GM19463 (cell line): ENCODE data around the gene CNNM2.

Experiments used
- ATAC-seq: cut with Tn5 transposase; IDR thresholded peaks from one replicate; pipeline ENCODE4 v1.9.1; 2021; ENCODE audit warnings: mild to moderate bottlenecking, moderate library complexity; ENCODE audit not compliant: unreplicated experiment

Gene CNNM2

DNA sequence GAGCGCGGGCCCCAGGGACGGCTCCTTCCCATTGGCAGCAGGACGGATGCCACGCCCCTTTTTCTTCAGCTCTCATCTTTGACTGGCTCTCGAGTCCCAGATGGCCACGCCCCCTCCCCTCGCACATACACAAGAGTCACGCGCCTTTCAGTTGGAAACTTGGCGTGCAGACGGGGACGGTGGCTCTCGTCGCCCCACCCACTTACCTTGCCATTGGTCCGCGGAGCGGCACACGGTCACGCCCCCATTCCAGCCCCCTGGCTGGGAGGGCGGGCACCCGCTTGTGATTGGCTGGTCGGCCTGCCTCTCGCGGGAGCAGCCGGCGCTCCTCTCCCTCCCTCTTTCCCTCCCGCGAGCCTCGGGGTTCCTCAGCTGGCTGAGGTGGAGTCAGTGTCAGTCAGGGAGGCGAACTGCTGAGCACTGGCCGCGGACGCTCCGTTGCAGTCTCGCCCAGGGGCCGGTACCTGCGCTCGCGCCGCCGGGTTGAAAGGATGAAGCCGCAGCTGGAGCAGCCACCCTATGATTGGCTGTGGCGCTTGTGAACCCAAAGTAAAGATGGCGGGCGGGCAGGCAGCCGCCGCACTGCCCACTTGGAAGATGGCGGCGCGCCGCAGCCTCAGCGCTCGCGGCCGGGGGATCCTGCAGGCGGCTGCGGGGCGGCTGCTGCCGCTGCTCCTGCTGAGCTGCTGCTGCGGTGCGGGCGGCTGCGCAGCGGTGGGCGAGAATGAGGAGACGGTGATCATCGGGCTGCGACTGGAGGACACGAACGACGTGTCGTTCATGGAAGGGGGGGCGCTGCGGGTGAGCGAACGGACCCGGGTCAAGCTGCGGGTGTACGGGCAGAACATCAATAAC is at the start of gene CNNM2:
Gene CNNM2 (plus strand): TSS at position 333 of the 855 bp plus-strand sequence. CDS start 187 bp downstream, at position 520.
- ATAC-seq = peak; percentile 89

GRCh38 chr10:102868911-102869257 is 49.2 kb upstream of the CNNM2 start:
- no peak for ATAC-seq

GRCh38 chr10:102869258-102870198 is 48.6 kb upstream of the CNNM2 start, which contains the start of gene AS3MT:
TSS of gene AS3MT (plus strand) at chr10:102869470. CDS start at chr10:102869593, 123 bp downstream.
- ATAC-seq = no peak

GRCh38 chr10:102870221-102870620 is 47.9 kb upstream of the CNNM2 start:
- no peak for ATAC-seq

GRCh38 chr10:102872163-102872562 is 45.9 kb upstream of the CNNM2 start:
- no peak for ATAC-seq

- no peak for ATAC-seq
These were observed 41.3 kb upstream of the CNNM2 start for GRCh38 chr10:102876747-102877153.

GRCh38 chr10:102878629-102879028 is 39.5 kb upstream of the CNNM2 start:
- no peak for ATAC-seq

GRCh38 chr10:102880256-102880655 is 37.8 kb upstream of the CNNM2 start:
- ATAC-seq = no peak

GRCh38 chr10:102888048-102888447 is 30.0 kb upstream of the CNNM2 start:
- no peak for ATAC-seq

DNA sequence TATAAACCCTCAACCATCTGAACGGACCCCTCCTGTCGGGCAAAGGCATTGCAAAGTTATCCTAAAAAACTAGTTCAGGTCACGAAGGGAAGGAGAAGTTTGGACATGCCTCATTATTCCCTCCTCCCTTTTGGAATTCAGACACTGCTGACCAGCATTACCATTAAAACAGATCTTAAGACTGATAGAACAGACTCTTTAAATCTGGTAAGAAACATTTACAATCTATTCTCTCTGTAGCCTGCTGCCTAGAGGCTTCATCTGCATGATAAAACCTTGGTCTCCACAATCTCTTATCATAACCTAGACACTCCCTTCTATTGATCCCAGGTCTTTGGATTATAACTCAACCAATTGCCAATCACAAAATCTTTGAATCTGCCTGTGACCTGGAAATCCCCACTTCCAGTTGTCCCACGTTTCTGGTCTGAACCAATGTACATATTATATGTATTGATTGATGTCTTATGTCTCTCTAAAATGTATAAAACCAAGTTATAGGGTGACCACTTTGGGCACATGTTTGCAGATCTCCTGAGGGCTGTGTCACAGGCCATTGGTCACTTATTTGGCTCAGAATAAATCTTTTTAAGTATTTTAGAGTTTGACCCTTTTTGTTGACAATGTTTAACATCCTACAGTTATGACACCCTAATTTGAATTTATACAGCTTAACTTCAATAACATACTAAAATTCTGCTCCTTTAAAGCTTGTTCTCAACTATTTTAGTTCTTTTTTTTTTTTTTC is 23.5 kb upstream of the CNNM2 start:
- ATAC-seq = no peak

DNA sequence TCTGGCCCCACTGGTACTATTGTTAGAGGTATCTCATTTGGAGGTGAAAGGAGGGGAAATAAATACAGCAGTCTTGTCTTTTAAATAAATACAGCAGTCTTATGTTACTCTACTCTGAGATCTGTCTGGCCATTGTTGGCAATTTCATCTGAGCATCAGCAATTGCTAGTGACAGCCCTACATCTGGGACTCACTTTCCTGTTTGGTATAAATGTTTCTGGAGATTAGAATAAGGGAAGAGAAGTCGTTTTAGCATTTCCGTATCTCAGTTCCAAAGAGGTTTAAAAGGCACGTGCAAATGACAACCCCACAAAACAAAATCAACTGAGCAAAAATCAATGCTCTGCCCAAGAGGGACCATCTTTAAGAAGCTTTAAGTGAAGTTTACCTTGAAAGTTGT is 18.1 kb upstream of the CNNM2 start:
- ATAC-seq = no peak

- no peak for ATAC-seq
These were observed 13.7 kb upstream of the CNNM2 start for GRCh38 chr10:102904346-102904745.

GRCh38 chr10:102906507-102906906 is 11.6 kb upstream of the CNNM2 start:
- no peak for ATAC-seq

DNA sequence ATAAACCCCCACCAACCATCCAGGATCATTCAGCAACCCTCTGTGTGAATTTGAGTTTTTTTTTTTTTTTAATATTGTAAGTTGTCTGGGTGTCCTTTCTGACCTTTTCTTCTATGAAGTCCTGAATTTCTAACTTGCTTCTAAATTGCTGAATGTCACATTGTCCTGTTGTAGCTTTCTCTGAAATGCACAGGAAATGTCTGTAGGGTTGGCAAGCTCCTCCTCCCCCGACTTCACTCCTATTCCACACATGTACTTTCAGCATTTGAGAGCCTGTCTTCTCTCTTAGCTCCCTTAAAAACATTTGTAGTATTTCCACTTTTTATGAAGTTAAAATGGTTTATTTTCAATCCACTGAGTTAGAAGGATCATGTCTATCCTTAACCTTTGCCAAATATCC is 3.3 kb upstream of the CNNM2 start:
- no peak for ATAC-seq

DNA sequence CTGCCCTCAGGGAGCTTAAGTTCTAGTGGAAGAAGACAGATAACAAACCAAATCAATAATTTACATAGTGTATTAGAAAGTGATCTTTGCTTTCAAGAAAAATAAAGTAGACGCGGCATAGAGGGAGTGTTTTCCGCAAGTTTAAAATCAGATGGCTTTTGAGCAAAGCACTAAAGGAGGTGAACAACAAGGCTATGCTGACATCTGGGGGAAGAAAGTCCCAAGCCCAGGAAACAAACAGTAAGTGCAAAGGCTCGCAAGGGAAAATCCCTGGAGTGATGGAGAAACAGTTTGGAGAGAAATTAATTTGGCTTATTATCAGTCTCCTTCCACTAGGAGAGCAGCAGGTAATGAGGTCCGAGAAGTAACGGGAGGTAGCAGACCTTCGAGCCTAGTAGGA is 1.9 kb upstream of the CNNM2 start:
- ATAC-seq = no peak

- ATAC-seq = peak; percentile 31
These were observed 656 bp upstream of the CNNM2 start for GRCh38 chr10:102917314-102917961.

- ATAC-seq = no peak
These were observed 737 bp downstream of the CNNM2 start for GRCh38 chr10:102918817-102919245.

GRCh38 chr10:102919246-102919959 is 1.3 kb downstream of the CNNM2 start:
- no peak for ATAC-seq

DNA sequence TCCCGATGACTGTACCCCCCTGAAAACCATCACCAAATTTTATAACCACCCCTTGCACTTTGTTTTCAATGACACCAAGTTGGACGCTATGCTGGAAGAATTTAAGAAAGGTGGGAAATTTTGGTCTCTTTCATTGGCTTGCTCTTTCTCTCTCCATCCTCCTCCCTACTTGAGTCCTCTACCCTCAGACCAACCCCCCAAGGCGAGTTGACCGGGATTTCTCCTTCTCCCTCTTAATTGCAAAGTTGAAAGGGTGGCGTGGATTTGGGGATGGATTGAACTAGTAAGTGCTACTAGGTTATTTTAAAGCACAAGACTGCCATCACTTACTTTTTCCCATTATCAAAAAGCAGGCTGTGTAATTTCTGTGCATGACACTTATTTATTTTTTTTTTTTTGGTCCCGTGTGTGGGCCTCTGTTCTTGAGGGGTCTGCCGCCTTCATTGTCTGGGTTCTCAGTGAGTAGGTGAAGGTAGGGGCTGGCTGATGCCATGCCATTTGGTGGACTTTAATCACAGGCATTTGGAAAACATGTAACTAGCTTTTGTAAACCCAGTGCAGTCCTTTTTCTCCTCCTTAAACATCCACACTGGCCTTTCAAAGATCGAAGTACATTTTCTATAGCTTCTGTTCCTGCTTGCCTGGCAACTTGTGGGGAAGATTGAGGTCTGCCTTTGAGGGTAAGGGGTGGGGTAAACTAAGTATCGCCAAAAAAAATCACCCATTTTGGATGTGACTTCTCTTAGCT is 2.1 kb downstream of the CNNM2 start:
- no peak for ATAC-seq
